Body of pancreas (tissue), 4 donors: ENCODE data around the gene SPTB. TPM values are rescaled to one million over a fixed set of nuclear protein-coding genes. Genes with fewer than 3 reads are reported as not detected.
A peak's percentile ranks its signal among the peaks of the same experiment; 100 is the strongest.

Experiments used
- ATAC-seq: fragments of 150-250 bp; one replicate; pipeline ENCODE4 v1.9.1; 2016
- DNase-seq, 4 donors: peaks; one replicate each; pipeline ENCODE4 v3.0.0-alpha.2; 2019
- H3K27ac ChIP-seq, 4 donors: fragments of 200-600 bp; sonication (generic); 1 replicate in 3 of 4; 2 replicates in 1 of 4; pipeline versions ENCODE4 v1.5.1 to v1.6.1; 2016 to 2019; ENCODE audit warnings: mild to moderate bottlenecking in 1 of 4, mixed read lengths in 1 of 4, moderate library complexity in 1 of 4
- H3K27me3 ChIP-seq, 2 donors: fragments of 200-600 bp; sonication (generic); one replicate each; pipeline ENCODE4 v1.6.0; 2016; ENCODE audit warnings: mild to moderate bottlenecking in 1 of 2
- H3K36me3 ChIP-seq, 2 donors: fragments of 200-600 bp; sonication (generic); replicated peaks in 1 of 2; 2 replicates each; pipeline ENCODE4 v1.5.1; 2016; ENCODE audit warnings: low read depth in 2 of 2; ENCODE audit not compliant: insufficient read depth in 1 of 2
- H3K4me1 ChIP-seq: fragments of 200-600 bp; sonication (generic); one replicate; pipeline ENCODE4 v1.6.0; 2016
- H3K4me3 ChIP-seq, 2 donors: fragments of 200-600 bp; sonication (generic); 1 replicate in 1 of 2; 2 replicates in 1 of 2; pipeline ENCODE4 v1.5.1; 2016 to 2019
- H3K9me3 ChIP-seq, 3 donors: fragments of 200-600 bp; sonication (generic); 1 replicate in 2 of 3; 2 replicates in 1 of 3; pipeline ENCODE4 v1.5.1; 2016
- POLR2A ChIP-seq, 3 donors: fragments of 450-650 bp; IDR thresholded peaks; one replicate each; pipeline ENCODE4 v1.6.1; 2016; ENCODE audit warnings: antibody characterized with exemption in 3 of 3, mild to moderate bottlenecking in 2 of 3
- WGBS, 2 donors: methylation state at CpG; one replicate each; pipeline ENCODE4 v1.1.5; 2017; 5-methylcytosine and 5-hydroxymethylcytosine counted together
- intact Hi-C: fragments of 100-400 bp; cut with DNase I; formaldehyde crosslinking; loops from one replicate; pipeline ENCODE4 v1.15.1; 2023
- total RNA-seq, 2 donors: library from RNA; depleted of rRNA; stranded (reverse); fragments of >200 nt; gene quantifications; one replicate each; pipeline ENCODE4 v1.1.0, GENCODE V29; 2016
- TF ChIP-seq, protein P1 (sequence below), 7 experiments: fragments of 450-650 bp in 4 of 7; fragments of 200-600 bp in 3 of 7; sonication (generic) in 3 of 7; IDR thresholded peaks; one replicate each; pipeline ENCODE4 v1.5.1; 2016 to 2019; ENCODE audit warnings: antibody characterized with exemption in 7 of 7

SPTB gene
- total RNA-seq, 2 donors from 2014 or later, result 3.4 to 8.6 TPM

DNA sequence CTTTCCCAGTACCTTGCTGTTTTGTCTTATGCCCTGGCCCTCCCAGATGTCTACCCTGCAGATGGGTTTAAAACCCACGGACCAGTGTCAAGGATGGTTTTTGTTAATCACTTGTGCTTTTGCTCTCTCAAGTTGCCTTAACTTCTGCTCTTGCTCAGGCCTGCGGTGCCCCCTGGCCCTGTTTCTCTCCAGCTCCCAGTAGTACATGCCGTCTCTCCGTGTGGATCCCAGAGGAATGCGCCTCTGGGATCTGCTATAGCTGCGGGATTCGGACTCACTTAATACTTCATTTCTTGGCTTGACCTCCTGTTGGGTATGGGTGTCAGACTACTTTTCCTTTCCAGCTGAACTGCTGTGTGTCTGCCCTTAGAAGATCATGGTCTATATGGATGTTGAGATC is 160.9 kb downstream of the SPTB start:
- Histone ChIP-seq H3K36me3 (no peaks in the 10 kb centered on the region), H3K27ac (peak overlapping the region; percentile 90 to 93 (median 93)), H3K9me3 (no peaks in the 10 kb centered on the region), H3K27me3 (no peaks in the 10 kb centered on the region), H3K4me3 (no peak overlapping the region), H3K4me1 (peaks cover 96% of the 10 kb centered on the region)
- no peak for ATAC-seq
- no peak for TF ChIP-seq POLR2A (IDR thresholded peaks at IDR 0.05)
- TF ChIP-seq, protein P1, sequence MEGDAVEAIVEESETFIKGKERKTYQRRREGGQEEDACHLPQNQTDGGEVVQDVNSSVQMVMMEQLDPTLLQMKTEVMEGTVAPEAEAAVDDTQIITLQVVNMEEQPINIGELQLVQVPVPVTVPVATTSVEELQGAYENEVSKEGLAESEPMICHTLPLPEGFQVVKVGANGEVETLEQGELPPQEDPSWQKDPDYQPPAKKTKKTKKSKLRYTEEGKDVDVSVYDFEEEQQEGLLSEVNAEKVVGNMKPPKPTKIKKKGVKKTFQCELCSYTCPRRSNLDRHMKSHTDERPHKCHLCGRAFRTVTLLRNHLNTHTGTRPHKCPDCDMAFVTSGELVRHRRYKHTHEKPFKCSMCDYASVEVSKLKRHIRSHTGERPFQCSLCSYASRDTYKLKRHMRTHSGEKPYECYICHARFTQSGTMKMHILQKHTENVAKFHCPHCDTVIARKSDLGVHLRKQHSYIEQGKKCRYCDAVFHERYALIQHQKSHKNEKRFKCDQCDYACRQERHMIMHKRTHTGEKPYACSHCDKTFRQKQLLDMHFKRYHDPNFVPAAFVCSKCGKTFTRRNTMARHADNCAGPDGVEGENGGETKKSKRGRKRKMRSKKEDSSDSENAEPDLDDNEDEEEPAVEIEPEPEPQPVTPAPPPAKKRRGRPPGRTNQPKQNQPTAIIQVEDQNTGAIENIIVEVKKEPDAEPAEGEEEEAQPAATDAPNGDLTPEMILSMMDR (IDR thresholded peaks at IDR 0.05), result no peak
- DNase-seq, result peak in 2 of 4 donors; percentile 4 to 11
- intact Hi-C loops, result no loop called here
- WGBS, 2 donors, result 92 to 93% methylated on average over 7 of the region's 7 CpGs

DNA sequence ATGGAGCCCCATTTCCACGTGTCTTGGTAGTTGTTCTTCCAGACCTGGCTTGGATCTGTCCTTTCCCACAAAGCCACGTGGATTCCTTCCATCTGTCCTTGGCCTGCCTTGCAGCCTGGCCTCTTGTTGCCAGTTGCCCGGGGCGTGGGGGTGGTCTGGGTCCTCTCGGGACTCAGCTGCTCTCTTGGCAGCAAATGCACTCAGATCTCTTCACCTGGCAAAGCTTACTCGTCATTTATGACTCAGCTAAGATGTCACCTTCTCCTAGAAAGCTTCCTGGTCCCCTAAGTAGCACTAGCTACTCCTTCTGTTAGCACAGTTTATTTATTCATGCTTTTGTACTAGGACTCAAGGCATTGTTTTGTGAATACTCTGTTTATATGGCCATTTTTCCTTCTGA is 161.8 kb downstream of the SPTB start:
- Histone ChIP-seq H3K4me3 (no peak overlapping the region), H3K36me3 (no peaks in the 10 kb centered on the region), H3K27ac (peak overlapping the region; percentile 90 to 93 (median 93)), H3K27me3 (no peaks in the 10 kb centered on the region), H3K4me1 (peaks cover 89% of the 10 kb centered on the region), H3K9me3 (no peaks in the 10 kb centered on the region)
- WGBS, 2 donors, result 12 to 14% methylated on average over 6 of the region's 6 CpGs
- DNase-seq (peak; percentile 68 to 87 (median 83)), ATAC-seq (peak; percentile 26)
- TF ChIP-seq, protein P1 (IDR thresholded peaks at IDR 0.05), result no peak
- TF ChIP-seq POLR2A (IDR thresholded peaks at IDR 0.05), result peak in 2 of 3 donors; percentile 16 to 17
- intact Hi-C loops, result no loop called here

DNA sequence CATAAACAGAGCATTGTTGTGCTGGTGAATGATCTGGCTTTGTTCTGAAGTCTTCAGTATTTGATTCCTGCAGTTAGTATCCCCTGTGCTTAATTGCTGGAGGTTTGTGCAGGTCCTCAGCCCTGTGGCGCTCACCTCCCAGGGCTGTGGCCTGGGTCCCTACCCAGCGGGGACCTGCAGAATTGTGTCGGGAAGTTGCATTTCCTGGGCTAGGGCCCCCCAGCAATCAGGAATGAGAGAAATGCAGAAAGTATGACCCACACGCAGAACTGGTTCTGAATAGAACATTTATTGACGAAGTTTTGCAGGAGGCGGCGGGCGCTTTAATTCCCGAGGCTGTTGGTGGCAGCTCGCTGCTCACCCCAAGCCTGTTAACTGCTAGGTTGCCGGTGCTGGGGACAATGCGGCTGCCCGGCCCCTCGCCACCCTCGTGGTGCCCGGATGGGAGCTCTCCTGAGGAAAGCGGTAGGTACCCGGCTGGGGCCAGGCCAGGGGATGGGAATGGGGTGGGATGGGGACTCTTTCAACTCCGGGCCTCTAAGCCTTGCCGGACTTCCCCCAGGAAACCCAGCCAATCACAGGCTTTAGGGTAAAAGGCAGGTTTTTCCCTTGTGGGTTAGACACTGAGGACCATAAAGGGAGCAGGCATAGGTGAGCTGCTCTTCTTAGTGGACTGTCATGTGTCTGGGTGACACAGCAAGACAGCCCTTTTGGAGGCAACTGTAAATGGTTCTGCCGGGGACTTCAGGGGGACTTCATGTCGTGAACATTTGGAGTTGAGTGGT is 163.9 kb downstream of the SPTB start:
- 13 to 23% methylated on average over 4 to 22 of the region's 22 CpGs for WGBS, 2 donors
- TF ChIP-seq, protein P1 (IDR thresholded peaks at IDR 0.05), result no peak
- TF ChIP-seq POLR2A (IDR thresholded peaks at IDR 0.05), result peak; percentile 27 to 69 (median 61)
- DNase-seq (peak; percentile 68 to 73 (median 69)), ATAC-seq (peak; percentile 57)
- Histone ChIP-seq H3K9me3 (no peaks in the 10 kb centered on the region), H3K4me3 (no peak overlapping the region), H3K4me1 (peaks cover 75% of the 10 kb centered on the region), H3K27me3 (no peaks in the 10 kb centered on the region), H3K36me3 (no peaks in the 10 kb centered on the region), H3K27ac (peak overlapping the region; percentile 90 to 93 (median 93))
- intact Hi-C loops, result no loop called here

DNA sequence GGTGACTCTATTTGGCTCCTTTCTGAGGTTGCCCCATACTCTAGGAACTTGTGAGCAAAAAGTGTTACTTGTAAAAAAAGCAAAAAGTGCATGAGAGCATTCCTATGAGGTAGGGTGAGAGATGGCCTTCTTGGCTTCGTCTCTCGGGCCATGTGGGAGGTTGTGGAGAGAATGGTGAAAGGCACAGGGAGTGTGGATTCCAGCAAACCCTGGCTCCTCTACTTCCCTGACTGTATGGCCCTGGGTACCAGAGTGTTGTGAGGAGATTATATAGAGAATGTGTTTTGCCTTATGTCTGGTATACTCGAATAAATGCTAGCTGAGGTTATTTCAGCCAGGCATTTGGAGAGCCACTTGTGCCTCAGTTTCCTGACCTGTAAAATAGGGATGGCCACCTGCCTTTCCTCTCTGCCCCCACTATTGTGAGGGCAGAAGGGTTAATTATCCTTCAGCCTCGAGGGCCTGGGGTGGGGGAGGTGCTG is 164.5 kb downstream of the SPTB start:
- TF ChIP-seq POLR2A (IDR thresholded peaks at IDR 0.05), result no peak
- TF ChIP-seq, protein P1 (IDR thresholded peaks at IDR 0.05), result no peak
- ATAC-seq, result no peak
- H3K27ac ChIP-seq, result peak overlapping the region; percentile 90 to 93 (median 93)
- no peaks in the 10 kb centered on the region for H3K9me3 ChIP-seq
- DNase-seq, result no peak
- no peak overlapping the region for H3K4me3 ChIP-seq
- H3K36me3 ChIP-seq, result no peaks in the 10 kb centered on the region
- intact Hi-C loops, result no loop called here
- peaks cover 75% of the 10 kb centered on the region for H3K4me1 ChIP-seq
- no peaks in the 10 kb centered on the region for H3K27me3 ChIP-seq
- 38 to 47% methylated on average over 4 of the region's 4 CpGs for WGBS, 2 donors
